ENCODE data around the gene SLC9A7. TPM values are rescaled to one million over a fixed set of nuclear protein-coding genes. Genes with fewer than 3 reads are reported as not detected.
A peak's percentile ranks its signal among the peaks of the same experiment; 100 is the strongest.

Gene SLC9A7
- total RNA-seq, 1 experiment from 2014 or later = not detected

- Histone ChIP-seq H3K27me3 (ENCODE audit: low read length) (no peaks in the 10 kb centered on the region; the same call in 1 of the 2 replicates), H3K79me2 (ENCODE audit: low read length) (no peaks in the 10 kb centered on the region), H3K27ac (ENCODE audit: low read length) (no peak overlapping the region), H3K4me2 (ENCODE audit: low read depth, low read length, poor library complexity, severe bottlenecking) (no peak overlapping the region), H3K4me3 (ENCODE audit: low read length) (no peak overlapping the region), H3K9me3 (ENCODE audit: low read length) (no peaks in the 10 kb centered on the region), H3K4me1 (ENCODE audit: low read length) (no peaks in the 10 kb centered on the region), H3K36me3 (ENCODE audit: insufficient read depth, low read length) (no peaks in the 10 kb centered on the region), H4K20me1 (ENCODE audit: insufficient read depth, low read depth, low read length) (no peaks in the 10 kb centered on the region), H2AFZ (ENCODE audit: low read length) (no peak overlapping the region), H3K9ac (ENCODE audit: low read length) (no peak overlapping the region), H3K9me2 (replicated peaks; ENCODE audit: insufficient read depth, low read length) (no peaks in the 10 kb centered on the region)
- no peak for DNase-seq
Measured at GRCh38 chrX:46722742-46723568, 36.0 kb downstream of the SLC9A7 start.

DNA sequence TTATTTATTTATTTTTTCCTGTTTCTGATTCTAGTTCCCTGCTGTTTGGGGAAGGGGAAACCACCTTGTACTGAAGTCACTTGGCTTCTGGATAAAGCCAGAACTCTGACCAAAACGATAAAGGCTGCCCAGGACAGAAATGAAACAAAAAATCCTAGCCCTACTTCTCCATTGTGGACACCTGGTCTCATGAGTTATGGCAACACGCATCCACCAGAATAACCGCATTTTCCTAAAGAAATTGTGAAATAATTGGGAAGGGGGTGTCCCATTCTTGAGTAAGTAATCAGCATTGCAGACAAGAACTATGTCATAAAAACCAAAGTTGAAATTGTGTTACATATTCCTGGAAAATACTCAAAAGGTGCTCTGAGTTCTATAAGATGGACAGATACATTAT lies 42.1 kb downstream of the SLC9A7 start:
- no peaks in the 10 kb centered on the region for H3K79me2 ChIP-seq (ENCODE audit: low read length)
- H4K20me1 ChIP-seq (ENCODE audit: insufficient read depth, low read depth, low read length) = no peaks in the 10 kb centered on the region
- H3K9me2 ChIP-seq (replicated peaks; ENCODE audit: insufficient read depth, low read length) = no peaks in the 10 kb centered on the region
- H3K27ac ChIP-seq (ENCODE audit: low read length) = no peak overlapping the region
- no peak overlapping the region for H3K4me2 ChIP-seq (ENCODE audit: low read depth, low read length, poor library complexity, severe bottlenecking)
- no peak overlapping the region for H3K4me3 ChIP-seq (ENCODE audit: low read length)
- peaks cover 4% of the 10 kb centered on the region; the same call in 1 of the 2 replicates for H3K4me1 ChIP-seq (ENCODE audit: low read length)
- H3K27me3 ChIP-seq (ENCODE audit: low read length) = no peaks in the 10 kb centered on the region
- H3K9ac ChIP-seq (ENCODE audit: low read length) = no peak overlapping the region
- H3K36me3 ChIP-seq (ENCODE audit: insufficient read depth, low read length) = no peaks in the 10 kb centered on the region
- DNase-seq = no peak
- no peaks in the 10 kb centered on the region for H3K9me3 ChIP-seq (ENCODE audit: low read length)
- no peak overlapping the region for H2AFZ ChIP-seq (ENCODE audit: low read length)

DNA sequence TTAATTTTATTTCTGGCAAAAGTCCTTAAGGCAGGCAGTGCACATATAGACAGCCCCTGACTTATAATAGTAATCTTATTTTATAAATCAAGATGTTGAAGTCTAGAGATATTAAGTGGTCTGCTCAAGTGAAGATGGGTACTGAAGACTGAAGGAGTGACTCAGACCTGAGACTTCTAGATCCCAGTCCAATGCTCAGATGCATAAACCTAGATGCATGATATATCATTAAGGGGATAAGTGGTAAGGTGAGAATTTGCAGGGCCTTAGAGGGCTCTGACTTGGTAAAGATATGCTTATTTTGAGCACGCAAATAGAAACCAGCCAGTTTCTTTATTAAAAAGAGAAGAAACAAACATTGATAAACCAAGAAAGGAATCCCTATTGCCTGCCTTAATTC lies 42.9 kb downstream of the SLC9A7 start:
- H3K27me3 ChIP-seq (ENCODE audit: low read length) = no peaks in the 10 kb centered on the region
- no peaks in the 10 kb centered on the region for H3K36me3 ChIP-seq (ENCODE audit: insufficient read depth, low read length)
- no peaks in the 10 kb centered on the region for H3K9me2 ChIP-seq (replicated peaks; ENCODE audit: insufficient read depth, low read length)
- no peaks in the 10 kb centered on the region for H3K9me3 ChIP-seq (ENCODE audit: low read length)
- H3K27ac ChIP-seq (ENCODE audit: low read length) = no peak overlapping the region
- no peak overlapping the region for H3K4me3 ChIP-seq (ENCODE audit: low read length)
- H4K20me1 ChIP-seq (ENCODE audit: insufficient read depth, low read depth, low read length) = no peaks in the 10 kb centered on the region
- peaks cover 11% of the 10 kb centered on the region for H3K4me1 ChIP-seq (ENCODE audit: low read length)
- H3K4me2 ChIP-seq (ENCODE audit: low read depth, low read length, poor library complexity, severe bottlenecking) = no peak overlapping the region
- no peak overlapping the region for H2AFZ ChIP-seq (ENCODE audit: low read length)
- H3K9ac ChIP-seq (ENCODE audit: low read length) = no peak overlapping the region
- no peak for DNase-seq
- no peaks in the 10 kb centered on the region for H3K79me2 ChIP-seq (ENCODE audit: low read length)

DNA sequence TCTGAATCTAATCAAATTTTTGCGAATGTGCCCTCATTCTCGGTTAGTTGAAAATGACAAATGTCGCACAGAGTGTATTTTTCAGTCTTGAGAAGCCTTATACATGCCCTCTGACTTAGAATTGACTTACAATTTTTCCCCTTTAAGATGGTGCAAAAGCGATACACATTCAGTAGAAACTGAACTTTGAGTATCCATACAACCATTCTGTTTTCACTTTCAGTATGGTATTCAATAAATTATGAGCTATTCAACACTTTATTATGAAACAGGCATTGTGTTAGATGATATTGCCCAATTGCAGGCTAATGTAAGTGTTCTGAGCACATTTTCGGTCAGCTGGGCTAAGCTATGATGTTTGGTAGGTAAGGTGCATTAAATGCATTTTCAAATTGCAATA lies 43.4 kb downstream of the SLC9A7 start:
- no peak overlapping the region for H2AFZ ChIP-seq (ENCODE audit: low read length)
- peaks cover 14% of the 10 kb centered on the region for H3K4me1 ChIP-seq (ENCODE audit: low read length)
- no peaks in the 10 kb centered on the region for H4K20me1 ChIP-seq (ENCODE audit: insufficient read depth, low read depth, low read length)
- H3K36me3 ChIP-seq (ENCODE audit: insufficient read depth, low read length) = no peaks in the 10 kb centered on the region
- no peak overlapping the region for H3K4me2 ChIP-seq (ENCODE audit: low read depth, low read length, poor library complexity, severe bottlenecking)
- H3K9me2 ChIP-seq (replicated peaks; ENCODE audit: insufficient read depth, low read length) = no peaks in the 10 kb centered on the region
- H3K9ac ChIP-seq (ENCODE audit: low read length) = no peak overlapping the region
- no peak overlapping the region for H3K27ac ChIP-seq (ENCODE audit: low read length)
- H3K27me3 ChIP-seq (ENCODE audit: low read length) = no peaks in the 10 kb centered on the region
- DNase-seq = no peak
- H3K9me3 ChIP-seq (ENCODE audit: low read length) = no peaks in the 10 kb centered on the region
- no peaks in the 10 kb centered on the region for H3K79me2 ChIP-seq (ENCODE audit: low read length)
- H3K4me3 ChIP-seq (ENCODE audit: low read length) = no peak overlapping the region

DNA sequence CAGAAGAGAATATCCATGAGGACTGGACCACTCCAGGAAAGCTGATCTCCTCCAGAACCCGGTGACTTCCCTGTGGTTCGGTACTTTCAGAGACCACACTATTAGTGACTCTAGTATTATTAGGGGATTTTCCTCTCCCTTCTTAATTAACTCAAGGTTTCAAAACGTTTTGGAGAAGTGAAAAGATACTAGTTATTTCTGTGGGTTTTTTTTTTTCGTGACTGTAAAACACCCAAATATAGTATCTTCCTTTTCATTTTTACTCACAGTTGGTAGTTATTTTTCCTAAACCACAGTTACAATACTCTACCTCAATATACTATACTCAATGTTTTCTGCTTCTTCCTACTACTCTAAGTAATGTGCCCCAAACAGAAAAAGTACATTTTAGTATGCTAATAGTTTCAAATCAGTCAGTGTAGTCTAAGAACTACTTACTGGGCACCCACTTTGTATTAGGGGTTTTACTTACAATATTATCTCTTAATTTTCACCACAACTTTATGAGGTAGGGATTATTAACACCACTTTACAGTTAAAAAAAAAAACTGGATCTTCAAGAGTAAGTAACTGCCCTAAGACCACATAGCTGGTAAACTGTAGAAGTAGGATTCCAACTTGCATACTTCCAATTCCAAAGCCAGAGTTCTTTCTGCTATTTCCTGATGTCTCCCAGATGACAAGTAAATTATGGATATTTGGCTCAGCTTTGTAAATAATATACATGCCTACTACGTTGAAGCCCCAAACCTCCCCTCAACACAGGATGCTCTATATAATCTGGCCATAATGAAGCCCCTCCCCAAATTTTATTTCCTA lies 45.0 kb downstream of the SLC9A7 start:
- no peak overlapping the region for H2AFZ ChIP-seq (ENCODE audit: low read length)
- no peak for DNase-seq
- H3K4me3 ChIP-seq (ENCODE audit: low read length) = no peak overlapping the region
- H4K20me1 ChIP-seq (ENCODE audit: insufficient read depth, low read depth, low read length) = no peaks in the 10 kb centered on the region
- no peak overlapping the region for H3K4me2 ChIP-seq (ENCODE audit: low read depth, low read length, poor library complexity, severe bottlenecking)
- no peaks in the 10 kb centered on the region for H3K79me2 ChIP-seq (ENCODE audit: low read length)
- no peaks in the 10 kb centered on the region for H3K27me3 ChIP-seq (ENCODE audit: low read length)
- no peaks in the 10 kb centered on the region for H3K9me3 ChIP-seq (ENCODE audit: low read length)
- H3K9me2 ChIP-seq (replicated peaks; ENCODE audit: insufficient read depth, low read length) = no peaks in the 10 kb centered on the region
- no peaks in the 10 kb centered on the region for H3K36me3 ChIP-seq (ENCODE audit: insufficient read depth, low read length)
- no peak overlapping the region for H3K27ac ChIP-seq (ENCODE audit: low read length)
- peaks cover 14% of the 10 kb centered on the region for H3K4me1 ChIP-seq (ENCODE audit: low read length)
- no peak overlapping the region for H3K9ac ChIP-seq (ENCODE audit: low read length)

DNA sequence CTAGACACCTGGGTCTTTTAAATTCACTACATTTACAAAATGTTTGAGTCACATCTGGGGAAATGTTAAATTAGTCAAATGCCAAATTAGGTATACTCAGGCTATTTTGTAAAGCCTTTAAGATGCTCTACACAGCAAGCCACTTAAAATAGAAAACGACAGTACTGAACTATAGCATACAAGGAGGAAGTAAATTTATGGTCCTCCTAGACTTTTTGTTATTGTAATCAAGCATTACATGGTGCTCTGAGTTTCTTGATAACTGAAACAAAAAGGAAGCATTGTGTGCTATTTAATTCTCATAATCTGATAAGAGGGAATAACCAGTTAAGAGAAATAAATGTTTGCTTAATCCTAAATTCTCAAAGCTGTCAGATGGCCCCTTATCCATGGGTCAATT lies 46.2 kb downstream of the SLC9A7 start:
- no peak overlapping the region for H3K4me2 ChIP-seq (ENCODE audit: low read depth, low read length, poor library complexity, severe bottlenecking)
- H3K27ac ChIP-seq (ENCODE audit: low read length) = no peak overlapping the region
- H3K27me3 ChIP-seq (ENCODE audit: low read length) = no peaks in the 10 kb centered on the region
- H4K20me1 ChIP-seq (ENCODE audit: insufficient read depth, low read depth, low read length) = no peaks in the 10 kb centered on the region
- DNase-seq = peak; percentile 44
- no peak overlapping the region for H3K4me3 ChIP-seq (ENCODE audit: low read length)
- H3K79me2 ChIP-seq (ENCODE audit: low read length) = no peaks in the 10 kb centered on the region
- H3K9me2 ChIP-seq (replicated peaks; ENCODE audit: insufficient read depth, low read length) = no peaks in the 10 kb centered on the region
- no peak overlapping the region for H3K9ac ChIP-seq (ENCODE audit: low read length)
- no peaks in the 10 kb centered on the region for H3K9me3 ChIP-seq (ENCODE audit: low read length)
- peaks cover 14% of the 10 kb centered on the region for H3K4me1 ChIP-seq (ENCODE audit: low read length)
- H2AFZ ChIP-seq (ENCODE audit: low read length) = no peak overlapping the region
- no peaks in the 10 kb centered on the region for H3K36me3 ChIP-seq (ENCODE audit: insufficient read depth, low read length)

- Histone ChIP-seq H3K27ac (ENCODE audit: low read length) (no peak overlapping the region), H3K27me3 (ENCODE audit: low read length) (no peaks in the 10 kb centered on the region), H3K79me2 (ENCODE audit: low read length) (no peaks in the 10 kb centered on the region), H3K4me2 (ENCODE audit: low read depth, low read length, poor library complexity, severe bottlenecking) (no peak overlapping the region), H3K9me3 (ENCODE audit: low read length) (no peaks in the 10 kb centered on the region), H3K9ac (ENCODE audit: low read length) (no peak overlapping the region), H3K4me1 (ENCODE audit: low read length) (peaks cover 14% of the 10 kb centered on the region), H3K4me3 (ENCODE audit: low read length) (no peak overlapping the region), H4K20me1 (ENCODE audit: insufficient read depth, low read depth, low read length) (no peaks in the 10 kb centered on the region), H2AFZ (ENCODE audit: low read length) (no peak overlapping the region), H3K36me3 (ENCODE audit: insufficient read depth, low read length) (no peaks in the 10 kb centered on the region), H3K9me2 (replicated peaks; ENCODE audit: insufficient read depth, low read length) (no peaks in the 10 kb centered on the region)
- no peak for DNase-seq
Measured at GRCh38 chrX:46710927-46711623, 47.8 kb downstream of the SLC9A7 start.

GRCh38 chrX:46710425-46710824 lies 48.5 kb downstream of the SLC9A7 start:
- Histone ChIP-seq H3K9ac (ENCODE audit: low read length) (no peak overlapping the region), H3K4me2 (ENCODE audit: low read depth, low read length, poor library complexity, severe bottlenecking) (no peak overlapping the region), H3K79me2 (ENCODE audit: low read length) (no peaks in the 10 kb centered on the region), H3K36me3 (ENCODE audit: insufficient read depth, low read length) (no peaks in the 10 kb centered on the region), H3K27ac (ENCODE audit: low read length) (no peak overlapping the region), H3K4me1 (ENCODE audit: low read length) (peaks cover 14% of the 10 kb centered on the region), H2AFZ (ENCODE audit: low read length) (no peak overlapping the region), H4K20me1 (ENCODE audit: insufficient read depth, low read depth, low read length) (no peaks in the 10 kb centered on the region), H3K27me3 (ENCODE audit: low read length) (no peaks in the 10 kb centered on the region), H3K9me2 (replicated peaks; ENCODE audit: insufficient read depth, low read length) (no peaks in the 10 kb centered on the region), H3K4me3 (ENCODE audit: low read length) (no peak overlapping the region), H3K9me3 (ENCODE audit: low read length) (no peaks in the 10 kb centered on the region)
- no peak for DNase-seq

Measured in Karpas-422 (cell line).